ENCODE measurements around the gene PEG3. TPM values are rescaled to one million over a fixed set of nuclear protein-coding genes. Genes with fewer than 3 reads are reported as not detected.

Gene PEG3
- total and polyA plus RNA-seq, 7 experiments from 2014 or later = 0.15 TPM; not detected in 6

- peaks cover 31 to 85% (median 53%) of the 10 kb centered on the region in 11 donors for H3K9me3 Mint-ChIP-seq
- H3K4me1 Mint-ChIP-seq = peaks cover 0 to 5% (median 0%) of the 10 kb centered on the region in 7 donors
- POLR2A ChIA-PET = no interaction called here
- intact Hi-C loops (cut with micrococcal nuclease) = no loop called here
- peaks cover 0 to 57% (median 12%) of the 10 kb centered on the region in 3 experiments for H3K9me3 ChIP-seq (ENCODE audit: control insufficient read depth in 2 of 3, low read length in 3 of 3)
- no peak overlapping the region for H3K27ac ChIP-seq (ENCODE audit: low read depth, low read length)
- H3K4me3 ChIP-seq (ENCODE audit: low read length) = no peak overlapping the region
- DNase-seq (no peak), ATAC-seq (no peak)
- H3K27me3 Mint-ChIP-seq = peaks cover 2 to 28% (median 24%) of the 10 kb centered on the region in 5 donors
- H3K36me3 ChIP-seq (ENCODE audit: control insufficient read depth in 2 of 3, insufficient read depth in 3 of 3, low read length in 3 of 3) = no peaks in the 10 kb centered on the region
- H3K36me3 Mint-ChIP-seq = peaks cover 2 to 31% (median 17%) of the 10 kb centered on the region in 5 donors
- no peaks in the 10 kb centered on the region for H3K4me1 ChIP-seq (ENCODE audit: control insufficient read depth in 2 of 2, insufficient read depth in 2 of 2, low read length in 2 of 2)
- no peaks in the 10 kb centered on the region for H3K27me3 ChIP-seq (ENCODE audit: control insufficient read depth in 2 of 2, insufficient read depth in 2 of 2, low read length in 2 of 2)
- H3K27ac Mint-ChIP-seq = no peak overlapping the region
- CTCF ChIA-PET = no interaction called here
- peak overlapping the region in 1 of 10 donors; percentile 28 for H3K4me3 Mint-ChIP-seq
These were observed 4.5 kb downstream of the PEG3 start for GRCh38 chr19:56836059-56836458.

DNA sequence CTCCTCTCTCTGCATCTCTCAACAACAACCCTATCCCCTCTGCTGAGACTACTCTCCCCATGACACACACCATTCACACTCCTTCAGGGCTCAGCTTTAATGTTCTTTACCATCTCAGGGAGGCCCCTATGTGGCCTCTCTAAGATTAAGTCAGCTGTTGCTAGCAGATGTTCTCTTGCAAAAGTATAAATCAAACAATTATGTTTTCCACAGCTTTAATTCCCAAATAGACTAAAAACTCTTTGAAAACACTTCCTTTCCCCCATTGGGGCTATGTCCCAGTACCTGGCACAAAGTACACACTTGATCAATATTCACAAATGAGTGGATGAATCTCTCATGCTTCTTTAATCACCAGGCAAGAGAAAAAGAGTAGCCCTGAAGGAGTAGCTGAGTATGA, 5.1 kb downstream of the PEG3 start:
- no peaks in the 10 kb centered on the region for H3K27me3 ChIP-seq (ENCODE audit: control insufficient read depth in 2 of 2, insufficient read depth in 2 of 2, low read length in 2 of 2)
- DNase-seq (no peak), ATAC-seq (no peak)
- H3K4me1 ChIP-seq (ENCODE audit: control insufficient read depth in 2 of 2, insufficient read depth in 2 of 2, low read length in 2 of 2) = no peaks in the 10 kb centered on the region
- CTCF ChIA-PET = no interaction called here
- Mint-ChIP-seq H3K27ac (no peak overlapping the region), H3K4me1 (peaks cover 0 to 5% (median 0%) of the 10 kb centered on the region in 7 donors), H3K4me3 (no peak overlapping the region), H3K36me3 (peaks cover 0 to 29% (median 17%) of the 10 kb centered on the region in 5 donors), H3K27me3 (peaks cover 0 to 25% (median 20%) of the 10 kb centered on the region in 5 donors), H3K9me3 (peaks cover 28 to 87% (median 49%) of the 10 kb centered on the region in 11 donors)
- no peak overlapping the region for H3K27ac ChIP-seq (ENCODE audit: low read depth, low read length)
- POLR2A ChIA-PET = no interaction called here
- H3K36me3 ChIP-seq (ENCODE audit: control insufficient read depth in 2 of 3, insufficient read depth in 3 of 3, low read length in 3 of 3) = no peaks in the 10 kb centered on the region
- H3K4me3 ChIP-seq (ENCODE audit: low read length) = no peak overlapping the region
- H3K9me3 ChIP-seq (ENCODE audit: control insufficient read depth in 2 of 3, low read length in 3 of 3) = peaks cover 0 to 51% (median 12%) of the 10 kb centered on the region in 3 experiments
- intact Hi-C loops (cut with micrococcal nuclease) = no loop called here

DNA sequence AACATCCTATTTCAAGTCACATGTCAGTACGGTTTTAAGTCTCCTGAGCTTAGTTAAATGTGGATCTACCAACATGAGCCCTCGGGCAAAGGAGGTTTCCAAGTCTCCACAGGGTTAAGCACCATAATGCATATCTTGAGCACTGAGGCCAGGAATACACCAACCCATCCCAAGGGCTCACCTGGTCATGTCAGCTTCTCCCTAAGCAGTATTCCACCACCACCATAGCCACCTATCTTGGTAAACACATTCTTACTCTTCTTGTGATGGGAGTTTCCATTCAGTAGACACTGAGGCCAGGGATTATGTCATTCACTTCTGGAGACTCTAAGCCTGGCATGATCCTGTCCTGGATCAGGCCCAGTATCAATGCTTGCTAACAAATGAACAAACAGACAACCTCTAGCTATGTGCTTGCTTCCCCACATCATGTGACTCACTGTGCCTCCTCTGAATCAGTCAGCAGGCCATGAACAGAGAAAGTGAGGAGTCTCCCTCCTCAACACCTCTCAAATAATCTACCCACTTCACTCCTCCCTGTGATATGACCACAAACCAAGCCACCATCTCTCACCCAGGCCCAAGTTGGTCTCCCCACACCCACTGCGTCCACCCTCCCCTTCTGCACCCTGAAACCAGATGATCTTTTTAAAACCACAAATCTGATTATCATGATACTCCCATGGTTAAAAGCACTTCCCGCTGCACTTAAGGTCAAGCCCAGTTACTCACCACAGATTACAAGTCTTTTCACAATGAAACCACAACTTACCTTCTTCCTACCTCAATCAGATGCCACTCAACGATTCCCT, 5.8 kb downstream of the PEG3 start:
- H3K36me3 Mint-ChIP-seq = peaks cover 0 to 29% (median 17%) of the 10 kb centered on the region in 5 donors
- peak overlapping the region in 1 of 9 donors; percentile 73 for H3K27ac Mint-ChIP-seq
- Histone ChIP-seq H3K27me3 (ENCODE audit: control insufficient read depth in 2 of 2, insufficient read depth in 2 of 2, low read length in 2 of 2) (no peaks in the 10 kb centered on the region), H3K36me3 (ENCODE audit: control insufficient read depth in 2 of 3, insufficient read depth in 3 of 3, low read length in 3 of 3) (no peaks in the 10 kb centered on the region), H3K4me3 (ENCODE audit: low read length) (no peak overlapping the region), H3K4me1 (ENCODE audit: control insufficient read depth in 2 of 2, insufficient read depth in 2 of 2, low read length in 2 of 2) (no peaks in the 10 kb centered on the region), H3K9me3 (ENCODE audit: control insufficient read depth in 2 of 3, low read length in 3 of 3) (peaks cover 0 to 46% (median 12%) of the 10 kb centered on the region in 3 experiments), H3K27ac (ENCODE audit: low read depth, low read length) (no peak overlapping the region)
- POLR2A ChIA-PET = no interaction called here
- DNase-seq = no peak
- no peak overlapping the region for H3K4me3 Mint-ChIP-seq
- intact Hi-C loops (cut with micrococcal nuclease) = no loop called here
- H3K9me3 Mint-ChIP-seq = peaks cover 28 to 93% (median 49%) of the 10 kb centered on the region in 11 donors
- peaks cover 0 to 5% (median 0%) of the 10 kb centered on the region in 7 donors for H3K4me1 Mint-ChIP-seq
- peaks cover 0 to 25% (median 20%) of the 10 kb centered on the region in 5 donors for H3K27me3 Mint-ChIP-seq
- CTCF ChIA-PET = no interaction called here
- ATAC-seq = no peak

DNA sequence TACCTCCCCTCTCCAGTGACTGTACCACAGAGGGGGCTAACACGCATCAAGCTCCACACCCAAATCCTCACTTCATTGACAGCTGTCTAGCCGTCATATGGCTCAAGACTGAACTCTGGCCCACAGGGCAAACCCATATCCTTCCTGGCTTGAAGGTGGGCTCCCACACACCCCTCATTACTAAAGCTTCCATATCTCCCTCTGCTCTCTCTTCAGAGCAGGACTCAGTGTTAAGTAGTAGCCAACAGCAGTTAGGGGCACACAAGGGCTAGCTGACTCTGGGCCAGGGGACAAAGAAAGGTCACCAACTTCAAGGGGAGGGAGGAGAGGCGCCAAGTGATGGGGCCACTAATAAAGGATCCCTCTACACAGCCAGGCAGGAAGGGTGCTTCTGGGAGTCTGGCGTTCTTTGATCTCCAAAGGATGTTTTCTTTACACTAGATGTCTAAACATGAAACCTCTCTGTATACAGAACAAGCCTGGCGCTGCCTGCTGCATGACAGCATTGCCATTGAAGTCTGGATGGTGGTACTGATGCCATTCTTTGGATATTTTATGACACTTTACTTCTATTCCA, 8.1 kb downstream of the PEG3 start:
- H3K4me3 ChIP-seq (ENCODE audit: low read length) = no peak overlapping the region
- no peaks in the 10 kb centered on the region for H3K36me3 ChIP-seq (ENCODE audit: control insufficient read depth in 2 of 3, insufficient read depth in 3 of 3, low read length in 3 of 3)
- Mint-ChIP-seq H3K4me3 (no peak overlapping the region), H3K27ac (no peak overlapping the region), H3K4me1 (peaks cover 0 to 4% (median 0%) of the 10 kb centered on the region in 7 donors), H3K36me3 (peaks cover 0 to 23% (median 13%) of the 10 kb centered on the region in 5 donors), H3K27me3 (peaks cover 0 to 20% (median 11%) of the 10 kb centered on the region in 5 donors), H3K9me3 (peaks cover 24 to 90% (median 47%) of the 10 kb centered on the region in 11 donors)
- POLR2A ChIA-PET = no interaction called here
- peaks cover 0 to 27% (median 6%) of the 10 kb centered on the region in 3 experiments for H3K9me3 ChIP-seq (ENCODE audit: control insufficient read depth in 2 of 3, low read length in 3 of 3)
- CTCF ChIA-PET = no interaction called here
- H3K4me1 ChIP-seq (ENCODE audit: control insufficient read depth in 2 of 2, insufficient read depth in 2 of 2, low read length in 2 of 2) = no peaks in the 10 kb centered on the region
- ATAC-seq (peak; percentile 16), DNase-seq (no peak)
- H3K27me3 ChIP-seq (ENCODE audit: control insufficient read depth in 2 of 2, insufficient read depth in 2 of 2, low read length in 2 of 2) = no peaks in the 10 kb centered on the region
- intact Hi-C loops (cut with micrococcal nuclease) = no loop called here
- H3K27ac ChIP-seq (ENCODE audit: low read depth, low read length) = no peak overlapping the region

GRCh38 chr19:56831255-56831654, 9.3 kb downstream of the PEG3 start:
- no peaks in the 10 kb centered on the region for H3K27me3 ChIP-seq (ENCODE audit: control insufficient read depth in 2 of 2, insufficient read depth in 2 of 2, low read length in 2 of 2)
- ChIA-PET POLR2A (no interaction called here), CTCF (no interaction called here)
- DNase-seq = no peak
- no peak for ATAC-seq
- H3K27ac ChIP-seq (ENCODE audit: low read depth, low read length) = no peak overlapping the region
- H3K36me3 ChIP-seq (ENCODE audit: control insufficient read depth in 2 of 3, insufficient read depth in 3 of 3, low read length in 3 of 3) = no peaks in the 10 kb centered on the region
- H3K9me3 ChIP-seq (ENCODE audit: control insufficient read depth in 2 of 3, low read length in 3 of 3) = peaks cover 0 to 20% (median 6%) of the 10 kb centered on the region in 3 experiments
- H3K4me3 ChIP-seq (ENCODE audit: low read length) = no peak overlapping the region
- Mint-ChIP-seq H3K9me3 (peaks cover 22 to 90% (median 46%) of the 10 kb centered on the region in 11 donors), H3K36me3 (peaks cover 0 to 19% (median 9%) of the 10 kb centered on the region in 5 donors), H3K4me1 (peaks cover 0 to 4% (median 0%) of the 10 kb centered on the region in 7 donors), H3K27ac (no peak overlapping the region), H3K27me3 (peaks cover 0 to 13% (median 7%) of the 10 kb centered on the region in 5 donors), H3K4me3 (no peak overlapping the region)
- no peaks in the 10 kb centered on the region for H3K4me1 ChIP-seq (ENCODE audit: control insufficient read depth in 2 of 2, insufficient read depth in 2 of 2, low read length in 2 of 2)
- intact Hi-C loops (cut with micrococcal nuclease) = no loop called here

GRCh38 chr19:56829596-56829995, 10.9 kb downstream of the PEG3 start:
- peaks cover 0 to 7% (median 4%) of the 10 kb centered on the region in 3 experiments for H3K9me3 ChIP-seq (ENCODE audit: control insufficient read depth in 2 of 3, low read length in 3 of 3)
- H3K27me3 Mint-ChIP-seq = peaks cover 0 to 6% (median 0%) of the 10 kb centered on the region in 5 donors
- no peaks in the 10 kb centered on the region for H3K4me1 Mint-ChIP-seq
- H3K4me3 ChIP-seq (ENCODE audit: low read length) = no peak overlapping the region
- no peaks in the 10 kb centered on the region for H3K4me1 ChIP-seq (ENCODE audit: control insufficient read depth in 2 of 2, insufficient read depth in 2 of 2, low read length in 2 of 2)
- ChIA-PET POLR2A (no interaction called here), CTCF (no interaction called here)
- ATAC-seq (no peak), DNase-seq (no peak)
- intact Hi-C loops (cut with micrococcal nuclease) = no loop called here
- H3K36me3 ChIP-seq (ENCODE audit: control insufficient read depth in 2 of 3, insufficient read depth in 3 of 3, low read length in 3 of 3) = no peaks in the 10 kb centered on the region
- no peak overlapping the region for H3K27ac Mint-ChIP-seq
- no peak overlapping the region for H3K4me3 Mint-ChIP-seq
- H3K27me3 ChIP-seq (ENCODE audit: control insufficient read depth in 2 of 2, insufficient read depth in 2 of 2, low read length in 2 of 2) = no peaks in the 10 kb centered on the region
- peaks cover 0 to 7% (median 0%) of the 10 kb centered on the region in 5 donors for H3K36me3 Mint-ChIP-seq
- peaks cover 11 to 89% (median 38%) of the 10 kb centered on the region in 11 donors for H3K9me3 Mint-ChIP-seq
- H3K27ac ChIP-seq (ENCODE audit: low read depth, low read length) = no peak overlapping the region

Measured in naive thymus-derived CD4-positive, alpha-beta T cell (primary cell).